Stimulated activated CD4-positive, alpha-beta T cell treated with anti-CD3 and anti-CD28 coated beads, Interleukin-2, amount 100 ng/mL, for 24 hours (primary cell): ENCODE data around the gene MRRF.
"Not testable (repeated sequence)": the region's sequence is repeated elsewhere in the genome, so short reads cannot be mapped to it uniquely, and the experiment has no call there.

ENCODE experiments used
- DNase-seq, 2 donors: peaks; one replicate each; pipeline ENCODE4 v3.0.0-alpha.2; 2020

Gene MRRF

GRCh38 chr9:122363131-122363530, 98.4 kb downstream of the MRRF start:
- DNase-seq: not testable (repeated sequence)

- no peak for DNase-seq
Observed at GRCh38 chr9:122364117-122364782, 99.6 kb downstream of the MRRF start.

- DNase-seq: no peak
Observed at GRCh38 chr9:122364783-122365150, 100.1 kb downstream of the MRRF start.

- DNase-seq: no peak
Observed at GRCh38 chr9:122366074-122366660, 101.5 kb downstream of the MRRF start.

- no peak for DNase-seq
Observed at GRCh38 chr9:122367065-122367464, 102.4 kb downstream of the MRRF start.

- DNase-seq: no peak
Observed at GRCh38 chr9:122367774-122368460, 103.2 kb downstream of the MRRF start.

GRCh38 chr9:122368642-122369041, 104.0 kb downstream of the MRRF start:
- DNase-seq: no peak

- DNase-seq: no peak
Observed at GRCh38 chr9:122370303-122370702, 105.6 kb downstream of the MRRF start.

GRCh38 chr9:122370869-122371755, 106.4 kb downstream of the MRRF start, which contains the start of gene PTGS1:
Gene PTGS1, plus strand, starts transcription at chr9:122371024. Its CDS starts 61 bp downstream, at chr9:122371085.
- DNase-seq: peak in 1 of 2 donors; percentile 25

- no peak for DNase-seq
Observed at GRCh38 chr9:122371846-122372245, 107.2 kb downstream of the MRRF start.

GRCh38 chr9:122372856-122373845, 108.5 kb downstream of the MRRF start:
- no peak for DNase-seq

GRCh38 chr9:122374885-122375420, 110.3 kb downstream of the MRRF start:
- no peak for DNase-seq

GRCh38 chr9:122376796-122377195, 112.1 kb downstream of the MRRF start:
- no peak for DNase-seq

- no peak for DNase-seq
Observed at GRCh38 chr9:122377241-122378164, 112.8 kb downstream of the MRRF start.

GRCh38 chr9:122378236-122378635, 113.6 kb downstream of the MRRF start:
- no peak for DNase-seq

- DNase-seq: no peak
Observed at GRCh38 chr9:122379340-122379739, 114.7 kb downstream of the MRRF start.

- DNase-seq: no peak
Observed at GRCh38 chr9:122380293-122380692, 115.6 kb downstream of the MRRF start.
